Neural cell (in vitro differentiated cells): ENCODE data around the gene EHBP1. TPM values are rescaled to one million over a fixed set of nuclear protein-coding genes. Genes with fewer than 3 reads are reported as not detected.

ENCODE experiments used
- H2AFZ ChIP-seq: fragments of 200-600, 300-800 bp; sonication (generic), shearing (Covaris generic); 2 replicates; pipeline ENCODE4 v1.6.0; 2014; ENCODE audit warnings: low read depth, mild to moderate bottlenecking, antibody characterized with exemption, low read length, moderate library complexity
- H3F3A ChIP-seq: fragments of 200-600 bp; shearing (Covaris generic); 2 replicates; pipeline ENCODE4 v1.6.1; 2016; ENCODE audit warnings: mild to moderate bottlenecking, moderate library complexity, mixed read lengths, antibody characterized with exemption, low read length; ENCODE audit not compliant: insufficient read depth, poor library complexity, severe bottlenecking
- H3K27ac ChIP-seq: fragments of 200-600, 300-800 bp; sonication (generic), shearing (Covaris generic); 2 replicates; pipeline ENCODE4 v1.5.1; 2014; ENCODE audit warnings: mild to moderate bottlenecking, low read length, moderate library complexity
- H3K27me3 ChIP-seq: fragments of 300-800, 200-600 bp; sonication (generic), shearing (Covaris generic); 2 replicates; pipeline ENCODE4 v1.6.0; 2014; ENCODE audit warnings: mild to moderate bottlenecking, low read depth, low read length, moderate library complexity; ENCODE audit not compliant: insufficient read depth
- H3K36me3 ChIP-seq: fragments of 300-800, 200-600 bp; sonication (generic), shearing (Covaris generic); 2 replicates; pipeline ENCODE4 v1.5.1; 2014; ENCODE audit warnings: mild to moderate bottlenecking, antibody characterized with exemption, low read length, moderate library complexity; ENCODE audit not compliant: insufficient read depth
- H3K4me2 ChIP-seq: fragments of 300-800, 200-600 bp; sonication (generic), shearing (Covaris generic); 2 replicates; pipeline ENCODE4 v1.6.0; 2014; ENCODE audit warnings: mild to moderate bottlenecking, low read length
- H3K4me3 ChIP-seq: fragments of 300-800, 200-600 bp; sonication (generic), shearing (Covaris generic); 2 replicates; pipeline ENCODE4 v1.5.1; 2014; ENCODE audit warnings: mild to moderate bottlenecking, low read length, moderate library complexity
- H3K79me2 ChIP-seq: fragments of 200-600 bp; shearing (Covaris generic); replicated peaks from 2 replicates; pipeline ENCODE4 v1.6.0; 2014; ENCODE audit warnings: mild to moderate bottlenecking, low read length, moderate library complexity; ENCODE audit not compliant: insufficient read depth
- H3K9ac ChIP-seq: fragments of 300-800, 200-600 bp; sonication (generic), shearing (Covaris generic); 2 replicates; pipeline ENCODE4 v1.6.1; 2016; ENCODE audit warnings: mild to moderate bottlenecking, low read length, mixed read lengths
- H3K9me2 ChIP-seq: fragments of 200-600 bp; shearing (Covaris generic); 2 replicates; pipeline ENCODE4 v1.6.1; 2016; ENCODE audit warnings: mild to moderate bottlenecking, low read length, mixed read lengths; ENCODE audit not compliant: insufficient read depth
- H3K9me3 ChIP-seq: fragments of 200-600, 300-800 bp; sonication (generic), shearing (Covaris generic); 2 replicates; pipeline ENCODE4 v1.6.1; 2016; ENCODE audit warnings: mild to moderate bottlenecking, mixed run types, low read length, moderate library complexity, mixed read lengths
- H4K20me1 ChIP-seq: fragments of 200-600 bp; shearing (Covaris generic); 2 replicates; pipeline ENCODE4 v1.6.1; 2016; ENCODE audit warnings: mild to moderate bottlenecking, mixed run types; ENCODE audit not compliant: insufficient read depth
- EP300 ChIP-seq: fragments of 450-650 bp; conservative IDR thresholded peaks from 2 replicates; pipeline ENCODE4 v1.6.1; 2014; ENCODE audit warnings: antibody characterized with exemption, mild to moderate bottlenecking, moderate library complexity; ENCODE audit not compliant: poor library complexity, severe bottlenecking
- EZH2 ChIP-seq: fragments of 200-600, 300-800 bp; shearing (Covaris generic), sonication (generic); IDR thresholded peaks from 2 replicates; pipeline ENCODE4 v1.6.1; 2014; ENCODE audit warnings: antibody characterized with exemption, low read length, borderline replicate concordance, mild to moderate bottlenecking; ENCODE audit not compliant: insufficient read depth, poor library complexity, severe bottlenecking
- MXI1 ChIP-seq: fragments of 450-650 bp; conservative IDR thresholded peaks from 2 replicates; pipeline ENCODE4 v1.6.1; 2014; ENCODE audit warnings: antibody characterized with exemption, mild to moderate bottlenecking; ENCODE audit not compliant: poor library complexity, severe bottlenecking
- POLR2AphosphoS5 ChIP-seq: IDR thresholded peaks from 2 replicates; pipeline ENCODE4 v1.6.1; 2012
- RAD21 ChIP-seq: fragments of 450-650 bp; conservative IDR thresholded peaks from 2 replicates; pipeline ENCODE4 v1.6.1; 2014; ENCODE audit warnings: antibody characterized with exemption, mild to moderate bottlenecking, moderate library complexity
- SMC3 ChIP-seq: fragments of 450-650 bp; conservative IDR thresholded peaks from 2 replicates; pipeline ENCODE4 v1.6.1; 2014; ENCODE audit warnings: antibody characterized with exemption, mild to moderate bottlenecking, moderate library complexity; ENCODE audit not compliant: poor library complexity
- TAF1 ChIP-seq: IDR thresholded peaks from 2 replicates; pipeline ENCODE4 v1.6.1; 2012; ENCODE audit warnings: low read depth
- polyA plus RNA-seq: library from polyadenylated mRNA; depleted of rRNA; stranded (reverse); fragments of >200 nt; gene quantifications from 2 replicates; pipeline ENCODE4 v1.2.3, GENCODE V29; 2014
- TF ChIP-seq, protein P1 (sequence below): fragments of 450-650 bp; IDR thresholded peaks from 2 replicates; pipeline ENCODE4 v1.5.1; 2014; ENCODE audit warnings: antibody characterized with exemption, mild to moderate bottlenecking, moderate library complexity; ENCODE audit not compliant: poor library complexity, severe bottlenecking
- TF ChIP-seq, protein P2 (sequence below): IDR thresholded peaks from 2 replicates; pipeline ENCODE4 v1.6.1; 2012; ENCODE audit warnings: borderline replicate concordance

Gene EHBP1
- polyA plus RNA-seq, 1 donor from 2014 or later: 52.6 TPM

GRCh38 chr2:62956651-62957050, 251.1 kb downstream of the EHBP1 start (continued):
- TF ChIP-seq, protein P1, sequence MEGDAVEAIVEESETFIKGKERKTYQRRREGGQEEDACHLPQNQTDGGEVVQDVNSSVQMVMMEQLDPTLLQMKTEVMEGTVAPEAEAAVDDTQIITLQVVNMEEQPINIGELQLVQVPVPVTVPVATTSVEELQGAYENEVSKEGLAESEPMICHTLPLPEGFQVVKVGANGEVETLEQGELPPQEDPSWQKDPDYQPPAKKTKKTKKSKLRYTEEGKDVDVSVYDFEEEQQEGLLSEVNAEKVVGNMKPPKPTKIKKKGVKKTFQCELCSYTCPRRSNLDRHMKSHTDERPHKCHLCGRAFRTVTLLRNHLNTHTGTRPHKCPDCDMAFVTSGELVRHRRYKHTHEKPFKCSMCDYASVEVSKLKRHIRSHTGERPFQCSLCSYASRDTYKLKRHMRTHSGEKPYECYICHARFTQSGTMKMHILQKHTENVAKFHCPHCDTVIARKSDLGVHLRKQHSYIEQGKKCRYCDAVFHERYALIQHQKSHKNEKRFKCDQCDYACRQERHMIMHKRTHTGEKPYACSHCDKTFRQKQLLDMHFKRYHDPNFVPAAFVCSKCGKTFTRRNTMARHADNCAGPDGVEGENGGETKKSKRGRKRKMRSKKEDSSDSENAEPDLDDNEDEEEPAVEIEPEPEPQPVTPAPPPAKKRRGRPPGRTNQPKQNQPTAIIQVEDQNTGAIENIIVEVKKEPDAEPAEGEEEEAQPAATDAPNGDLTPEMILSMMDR: no peak
- TF ChIP-seq POLR2AphosphoS5: no peak
- TF ChIP-seq TAF1: no peak

DNA sequence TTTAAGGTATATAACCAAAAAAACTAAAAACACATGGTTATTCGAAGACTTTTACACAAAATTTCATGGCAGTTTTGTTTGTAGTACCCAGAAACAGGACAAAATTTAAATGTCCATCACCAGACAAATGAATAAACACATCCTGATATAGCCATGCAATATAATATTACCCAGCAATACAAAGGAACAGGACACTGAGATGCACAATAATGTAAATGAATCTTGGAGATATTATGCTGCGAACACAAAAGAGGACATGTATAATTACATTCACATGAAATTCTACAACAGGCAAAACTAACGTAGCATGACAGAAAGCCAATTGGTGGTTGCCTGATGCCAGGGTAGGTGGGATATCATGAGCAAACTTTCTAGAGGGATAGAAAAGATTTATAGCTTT, 252.7 kb downstream of the EHBP1 start:
- TF ChIP-seq MXI1: no peak
- TF ChIP-seq, protein P2, sequence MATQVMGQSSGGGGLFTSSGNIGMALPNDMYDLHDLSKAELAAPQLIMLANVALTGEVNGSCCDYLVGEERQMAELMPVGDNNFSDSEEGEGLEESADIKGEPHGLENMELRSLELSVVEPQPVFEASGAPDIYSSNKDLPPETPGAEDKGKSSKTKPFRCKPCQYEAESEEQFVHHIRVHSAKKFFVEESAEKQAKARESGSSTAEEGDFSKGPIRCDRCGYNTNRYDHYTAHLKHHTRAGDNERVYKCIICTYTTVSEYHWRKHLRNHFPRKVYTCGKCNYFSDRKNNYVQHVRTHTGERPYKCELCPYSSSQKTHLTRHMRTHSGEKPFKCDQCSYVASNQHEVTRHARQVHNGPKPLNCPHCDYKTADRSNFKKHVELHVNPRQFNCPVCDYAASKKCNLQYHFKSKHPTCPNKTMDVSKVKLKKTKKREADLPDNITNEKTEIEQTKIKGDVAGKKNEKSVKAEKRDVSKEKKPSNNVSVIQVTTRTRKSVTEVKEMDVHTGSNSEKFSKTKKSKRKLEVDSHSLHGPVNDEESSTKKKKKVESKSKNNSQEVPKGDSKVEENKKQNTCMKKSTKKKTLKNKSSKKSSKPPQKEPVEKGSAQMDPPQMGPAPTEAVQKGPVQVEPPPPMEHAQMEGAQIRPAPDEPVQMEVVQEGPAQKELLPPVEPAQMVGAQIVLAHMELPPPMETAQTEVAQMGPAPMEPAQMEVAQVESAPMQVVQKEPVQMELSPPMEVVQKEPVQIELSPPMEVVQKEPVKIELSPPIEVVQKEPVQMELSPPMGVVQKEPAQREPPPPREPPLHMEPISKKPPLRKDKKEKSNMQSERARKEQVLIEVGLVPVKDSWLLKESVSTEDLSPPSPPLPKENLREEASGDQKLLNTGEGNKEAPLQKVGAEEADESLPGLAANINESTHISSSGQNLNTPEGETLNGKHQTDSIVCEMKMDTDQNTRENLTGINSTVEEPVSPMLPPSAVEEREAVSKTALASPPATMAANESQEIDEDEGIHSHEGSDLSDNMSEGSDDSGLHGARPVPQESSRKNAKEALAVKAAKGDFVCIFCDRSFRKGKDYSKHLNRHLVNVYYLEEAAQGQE: no peak
- no peak for TF ChIP-seq POLR2AphosphoS5
- TF ChIP-seq, protein P1: no peak
- H4K20me1 ChIP-seq: no peaks in the 10 kb centered on the region

GRCh38 chr2:62964050-62964449, 258.5 kb downstream of the EHBP1 start:
- Histone ChIP-seq H4K20me1 (no peaks in the 10 kb centered on the region), H3K4me3 (no peak overlapping the region), H3K36me3 (no peaks in the 10 kb centered on the region), H3K9ac (no peak overlapping the region), H3K4me2 (no peak overlapping the region), H3K79me2 (no peaks in the 10 kb centered on the region), H3K9me3 (no peaks in the 10 kb centered on the region), H3K27me3 (no peaks in the 10 kb centered on the region), H3K9me2 (no peaks in the 10 kb centered on the region), H3K27ac (no peak overlapping the region), H3F3A (peaks cover 2% of the 10 kb centered on the region), H2AFZ (no peak overlapping the region)
- TF ChIP-seq POLR2AphosphoS5: no peak
- no peak for TF ChIP-seq RAD21
- TF ChIP-seq, protein P2: no peak
- TF ChIP-seq, protein P1: no peak
- no peak for TF ChIP-seq MXI1
- TF ChIP-seq TAF1: no peak
- no peak for TF ChIP-seq SMC3
- TF ChIP-seq EZH2: no peak
- TF ChIP-seq EP300: no peak

More for the DNA sequence above, 252.7 kb downstream of the EHBP1 start:
- H3K27me3 ChIP-seq: no peaks in the 10 kb centered on the region
- H3K9me2 ChIP-seq: no peaks in the 10 kb centered on the region
- H3F3A ChIP-seq: no peaks in the 10 kb centered on the region
- peaks cover 6% of the 10 kb centered on the region for H3K36me3 ChIP-seq
- H3K4me3 ChIP-seq: no peak overlapping the region
- no peaks in the 10 kb centered on the region for H3K9me3 ChIP-seq
- H3K4me2 ChIP-seq: no peak overlapping the region
- H3K27ac ChIP-seq: no peak overlapping the region
- no peak overlapping the region for H2AFZ ChIP-seq
- H3K9ac ChIP-seq: no peak overlapping the region
- no peaks in the 10 kb centered on the region for H3K79me2 ChIP-seq
